IMR-90 (cell line): ENCODE data around the gene C19orf85. TPM values are rescaled to one million over a fixed set of nuclear protein-coding genes. Genes with fewer than 3 reads are reported as not detected.

ENCODE experiments used
- ATAC-seq: fragments of 200-7000 bp; cut with Tn5 transposase; 2 replicates; pipeline ENCODE4 v1.9.1; 2020; ENCODE audit warnings: low read depth, mild to moderate bottlenecking, moderate library complexity
- BruUV-seq: library from RNA; stranded (reverse); fragments of 400-500 nt; replicated peaks from 2 replicates; lab custom pipeline; 2021; lab: Mats Ljungman, UMichigan
- CTCF ChIA-PET: fragments of 300-600 bp; formaldehyde crosslinking; extraction: SDS; loops from one replicate; lab custom pipeline; 2021; ENCODE audit warnings: antibody characterized with exemption; lab: Yijun Ruan, JAX
- POLR2A ChIA-PET: fragments of 300-600 bp; sonication (Branson Sonifier 250); formaldehyde crosslinking; loops from one replicate; lab custom pipeline; 2022; ENCODE audit warnings: antibody characterized with exemption; ENCODE audit not compliant: unreplicated experiment; lab: Charles Lee
- DNase-seq: peaks from one replicate; pipeline ENCODE4 v3.0.0; 2013
- H2AFZ ChIP-seq: replicated peaks from 2 replicates; pipeline ENCODE3; 2013; ENCODE audit warnings: low read length, mild to moderate bottlenecking; ENCODE audit not compliant: poor library complexity
- H2AK5ac ChIP-seq: 2 replicates; pipeline ENCODE4 v1.6.1; 2013; ENCODE audit warnings: low read depth, low read length, inconsistent platforms
- H2AK9ac ChIP-seq: replicated peaks from 2 replicates; pipeline ENCODE3; 2013; ENCODE audit warnings: mild to moderate bottlenecking, low read depth, low read length, moderate library complexity; ENCODE audit not compliant: poor library complexity
- H2BK120ac ChIP-seq: 2 replicates; pipeline ENCODE4 v1.6.1; 2013; ENCODE audit warnings: low read depth, low read length, inconsistent platforms
- H2BK15ac ChIP-seq: 3 replicates; pipeline ENCODE4 v1.6.1; 2013; ENCODE audit warnings: low read depth, low read length, inconsistent platforms
- H2BK20ac ChIP-seq: 2 replicates; pipeline ENCODE4 v1.6.1; 2013; ENCODE audit warnings: low read depth, mild to moderate bottlenecking, inconsistent platforms, low read length, moderate library complexity
- H2BK5ac ChIP-seq: 2 replicates; pipeline ENCODE4 v1.6.1; 2013; ENCODE audit warnings: mild to moderate bottlenecking, low read depth, low read length, inconsistent platforms; ENCODE audit not compliant: poor library complexity, severe bottlenecking
- H3K14ac ChIP-seq: replicated peaks from 2 replicates; pipeline ENCODE4 v1.6.1; 2013; ENCODE audit warnings: low read depth, low read length, inconsistent platforms
- H3K18ac ChIP-seq: 2 replicates; pipeline ENCODE4 v1.6.1; 2013; ENCODE audit warnings: low read depth, low read length, control low read depth
- H3K23ac ChIP-seq: 2 replicates; pipeline ENCODE4 v1.6.1; 2013; ENCODE audit warnings: low read depth, low read length, inconsistent platforms
- H3K27ac ChIP-seq: 2 replicates; pipeline ENCODE4 v1.5.1; 2013; ENCODE audit warnings: mild to moderate bottlenecking, control low read depth, low read length; ENCODE audit not compliant: insufficient read depth
- H3K27me3 ChIP-seq: 2 replicates; pipeline ENCODE4 v1.6.1; 2013; ENCODE audit warnings: low read length; ENCODE audit not compliant: control insufficient read depth, insufficient read depth
- H3K36me3 ChIP-seq: 2 replicates; pipeline ENCODE4 v1.6.1; 2013; ENCODE audit warnings: low read length, mixed read lengths; ENCODE audit not compliant: control insufficient read depth, insufficient read depth
- H3K4ac ChIP-seq: 2 replicates; pipeline ENCODE4 v1.6.1; 2013; ENCODE audit warnings: low read depth, low read length, inconsistent platforms
- H3K4me1 ChIP-seq: 2 replicates; pipeline ENCODE4 v1.6.1; 2013; ENCODE audit warnings: low read length, mixed read lengths; ENCODE audit not compliant: control insufficient read depth, insufficient read depth
- H3K4me2 ChIP-seq: 2 replicates; pipeline ENCODE4 v1.6.1; 2013; ENCODE audit warnings: low read depth, mild to moderate bottlenecking, control low read depth, low read length, moderate library complexity
- H3K4me3 ChIP-seq: 2 replicates; pipeline ENCODE4 v1.5.1; 2013; ENCODE audit warnings: low read depth, mild to moderate bottlenecking, control low read depth, low read length, moderate library complexity; ENCODE audit not compliant: insufficient read depth
- H3K56ac ChIP-seq: 2 replicates; pipeline ENCODE4 v1.6.1; 2013; ENCODE audit warnings: low read length, inconsistent platforms; ENCODE audit not compliant: insufficient read depth; ENCODE audit errors: extremely low read depth
- H3K79me1 ChIP-seq, 2 experiments: 2 replicates each; pipeline ENCODE4 v1.6.1; 2013; ENCODE audit warnings: low read length in 2 of 2, inconsistent platforms in 1 of 2, low read depth in 1 of 2
- H3K9ac ChIP-seq: 2 replicates; pipeline ENCODE4 v1.6.1; 2013; ENCODE audit warnings: low read depth, low read length, control low read depth
- H3K9me1 ChIP-seq: 2 replicates; pipeline ENCODE4 v1.6.1; 2013; ENCODE audit warnings: low read length, inconsistent platforms; ENCODE audit not compliant: insufficient read depth
- H3K9me3 ChIP-seq: 2 replicates; pipeline ENCODE4 v1.6.1; 2013; ENCODE audit warnings: low read length; ENCODE audit not compliant: control insufficient read depth, insufficient read depth
- H4K20me1 ChIP-seq: 2 replicates; pipeline ENCODE4 v1.6.1; 2013; ENCODE audit warnings: low read length, inconsistent platforms; ENCODE audit not compliant: insufficient read depth
- H4K5ac ChIP-seq: 2 replicates; pipeline ENCODE4 v1.6.1; 2013; ENCODE audit warnings: mild to moderate bottlenecking, low read depth, low read length, control low read depth
- H4K8ac ChIP-seq, 2 experiments: 2 replicates each; pipeline ENCODE4 v1.6.1; 2013; ENCODE audit warnings: low read depth in 2 of 2, low read length in 2 of 2, control low read depth in 1 of 2, inconsistent platforms in 1 of 2
- H4K91ac ChIP-seq: 2 replicates; pipeline ENCODE4 v1.6.1; 2013; ENCODE audit warnings: low read depth, low read length, inconsistent platforms; ENCODE audit not compliant: insufficient read depth
- CEBPB ChIP-seq: IDR thresholded peaks from 2 replicates; pipeline ENCODE4 v1.6.1; 2012; ENCODE audit warnings: low read depth, low read length, improper control_type of control experiment
- FOS ChIP-seq: fragments of 150-350 bp; IDR thresholded peaks from 2 replicates; pipeline ENCODE4 v1.6.1; 2016; ENCODE audit warnings: low read depth, low read length
- MAZ ChIP-seq: IDR thresholded peaks from 2 replicates; pipeline ENCODE4 v1.6.1; 2012; ENCODE audit warnings: low read depth, mild to moderate bottlenecking, low read length, improper control_type of control experiment, moderate library complexity, borderline replicate concordance
- MXI1 ChIP-seq: IDR thresholded peaks from 2 replicates; pipeline ENCODE4 v1.6.1; 2012; ENCODE audit warnings: low read depth, mild to moderate bottlenecking, low read length, moderate library complexity, borderline replicate concordance
- WGBS, 2 experiments: methylation state at CpG; one replicate each; pipeline versions ENCODE4 v1.1.5 to v1.1.7; 2013; ENCODE audit warnings: missing lambda C conversion rate in 2 of 2; ENCODE audit not compliant: insufficient read length in 1 of 2; ENCODE audit errors: extremely low coverage in 2 of 2; 5-methylcytosine and 5-hydroxymethylcytosine counted together
- dilution Hi-C: fragments of 300-500 bp; cut with HindIII; formaldehyde crosslinking; loops from one replicate; pipeline ENCODE4 v1.14.3; 2018; ENCODE audit warnings: low sequenced_read_pairs; ENCODE audit not compliant: unreplicated experiment
- in situ Hi-C: fragments of 300-500 bp; cut with MboI; formaldehyde crosslinking; loops from 3 replicates; pipeline ENCODE4 v1.14.3; 2019; ENCODE audit warnings: low sequenced_read_pairs, inconsistent platforms, mixed read lengths
- intact Hi-C: fragments of 100-400 bp; cut with micrococcal nuclease; formaldehyde crosslinking; loops from 2 replicates; pipeline ENCODE4 v1.10.0; 2022
- polyA plus RNA-seq, 3 experiments: library from polyadenylated mRNA; depleted of rRNA; stranded (reverse); fragments of >200 nt; gene quantifications; 2 replicates each; pipeline ENCODE4 v1.2.3, GENCODE V29; 2012; ENCODE audit warnings: low replicate concordance in 1 of 3
- total RNA-seq: library from RNA; depleted of rRNA; stranded (reverse); fragments of >200 nt; gene quantifications from 2 replicates; pipeline ENCODE4 v1.2.3, GENCODE V29; 2012

C19orf85 gene
- total and polyA plus RNA-seq, 2 of the 4 experiments (the other 2 are of a cell fraction) = not detected

DNA sequence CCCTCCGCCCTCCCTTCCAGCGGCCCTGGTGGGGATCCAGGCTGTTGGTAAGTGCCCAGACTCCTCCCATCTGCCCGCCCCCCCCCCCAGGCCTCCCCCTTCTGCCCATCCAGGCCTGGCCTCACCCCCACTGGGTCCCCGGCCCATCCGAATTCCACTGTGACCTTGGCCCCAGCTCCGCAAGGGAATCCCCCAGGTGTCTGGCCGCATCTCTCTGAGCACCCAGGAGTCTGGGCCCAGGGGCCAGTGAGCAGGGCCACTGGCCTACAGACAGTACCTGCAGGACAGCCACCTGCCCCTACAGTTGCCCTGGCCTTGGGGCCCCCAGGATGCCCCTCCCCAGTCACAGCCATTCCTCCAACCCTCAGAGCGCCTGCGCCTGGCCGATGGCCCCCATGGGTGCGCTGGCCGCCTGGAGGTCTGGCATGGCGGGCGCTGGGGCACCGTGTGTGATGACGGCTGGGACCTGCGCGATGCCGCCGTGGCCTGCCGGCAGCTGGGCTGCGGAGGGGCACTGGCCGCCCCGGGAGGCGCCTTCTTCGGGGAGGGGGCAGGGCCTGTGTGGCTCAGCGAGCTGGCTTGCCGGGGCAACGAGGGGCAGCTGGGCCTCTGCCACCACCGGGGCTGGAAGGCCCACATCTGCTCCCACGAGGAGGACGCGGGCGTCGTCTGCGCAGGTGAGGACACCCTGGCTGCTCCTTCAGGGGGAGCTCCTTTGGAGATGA lies 24.6 kb upstream of the C19orf85 start:
- intact Hi-C loops (no loop called here), dilution Hi-C loops (no loop called here), in situ Hi-C loops (loop anchor here (25.0 kb wide), 1 partner anchor 1027 kb away; the partner anchor contains the start of genes CDC42EP5 and LENG9)
- peaks cover 7% of the 10 kb centered on the region for H3K9me1 ChIP-seq
- no peak overlapping the region for H3K56ac ChIP-seq
- no peak overlapping the region for H3K27ac ChIP-seq
- H4K8ac ChIP-seq = no peak overlapping the region; a peak in 2 of 4 replicates
- no peaks in the 10 kb centered on the region for H3K9me3 ChIP-seq
- H3K36me3 ChIP-seq = no peaks in the 10 kb centered on the region
- H2BK15ac ChIP-seq = no peak overlapping the region
- peak overlapping the region; percentile 42; the same call in 1 of the 2 replicates for H2BK120ac ChIP-seq
- H3K4me1 ChIP-seq = peaks cover 41% of the 10 kb centered on the region
- H2BK20ac ChIP-seq = peak overlapping the region; percentile 31; the same call in 1 of the 2 replicates
- H2BK5ac ChIP-seq = peak overlapping the region; percentile 9
- H3K4me3 ChIP-seq = no peak overlapping the region
- H3K27me3 ChIP-seq = no peaks in the 10 kb centered on the region
- H3K18ac ChIP-seq = no peak overlapping the region
- POLR2A ChIA-PET = no interaction called here
- no peak overlapping the region for H3K9ac ChIP-seq
- H2AK5ac ChIP-seq = no peak overlapping the region; the same call in 1 of the 2 replicates
- ATAC-seq (no peak), DNase-seq (no peak)
- 0 out of 2 replicates have a peak, but pooled peaks cover 4% of the 10 kb centered on the region for H4K20me1 ChIP-seq
- peak overlapping the region; percentile 80 for H2AK9ac ChIP-seq
- H3K23ac ChIP-seq = no peak overlapping the region
- H4K5ac ChIP-seq = no peak overlapping the region
- H3K4ac ChIP-seq = peak overlapping the region; percentile 96
- no peak overlapping the region for H4K91ac ChIP-seq
- no peak overlapping the region; the same call in 1 of the 2 replicates for H3K4me2 ChIP-seq
- no peak overlapping the region for H3K14ac ChIP-seq
- BruUV-seq = no TSS peak
- H3K79me1 ChIP-seq = peaks cover 5 to 34% of the 10 kb centered on the region in 2 experiments
- WGBS, 2 experiments = 60% methylated on average over 26 of the region's 36 CpGs; no CpG with 5 or more reads in 1 of the 2 experiments
- H2AFZ ChIP-seq = peak overlapping the region; percentile 54
- CTCF ChIA-PET = no interaction called here
- TF ChIP-seq CEBPB (no peak), MAZ (peak; percentile 6; the same call in 1 of the 2 replicates), MXI1 (no peak), FOS (no peak)
